GM12891 (cell line): Measurements from ENCODE around the gene DDX41.

Source experiments
- POLR2A ChIP-seq: IDR thresholded peaks from 2 replicates; pipeline ENCODE4 v1.6.1; 2011; ENCODE audit warnings: low read depth, low read length, control low read depth
- POLR2AphosphoS5 ChIP-seq: IDR thresholded peaks from 2 replicates; pipeline ENCODE4 v1.6.1; 2011; ENCODE audit warnings: low read depth, low read length, control low read depth
- SPI1 ChIP-seq: IDR thresholded peaks from 2 replicates; pipeline ENCODE4 v1.6.1; 2011; ENCODE audit warnings: low read depth, low read length, control low read depth
- TAF1 ChIP-seq: IDR thresholded peaks from 2 replicates; pipeline ENCODE4 v1.6.1; 2011; ENCODE audit warnings: low read depth, low read length, control low read depth

- TF ChIP-seq POLR2AphosphoS5 (no peak), POLR2A (no peak), TAF1 (no peak), SPI1 (no peak)
These were observed 8.3 kb upstream of the DDX41 start for GRCh38 chr5:177524941-177525655.
